ENCODE measurements around the gene USP10.

Gene USP10

GRCh38 chr16:84825896-84826557 lies 126.2 kb downstream of the USP10 start:
- no peak for TF ChIP-seq CTCF (conservative IDR thresholded peaks at IDR 0.05; ENCODE audit: low read depth, low read length)
- no peak overlapping the region for H3K4me3 ChIP-seq (ENCODE audit: low read depth, low read length)
- DNase-seq (ENCODE audit: low read depth): no peak

GRCh38 chr16:84826558-84826941 lies 126.8 kb downstream of the USP10 start:
- no peak overlapping the region for H3K4me3 ChIP-seq (ENCODE audit: low read depth, low read length)
- no peak for TF ChIP-seq CTCF (conservative IDR thresholded peaks at IDR 0.05; ENCODE audit: low read depth, low read length)

GRCh38 chr16:84827131-84827574 lies 127.4 kb downstream of the USP10 start:
- TF ChIP-seq CTCF (conservative IDR thresholded peaks at IDR 0.05; ENCODE audit: low read depth, low read length): no peak
- peak; percentile 45 for DNase-seq (ENCODE audit: low read depth)
- H3K4me3 ChIP-seq (ENCODE audit: low read depth, low read length): no peak overlapping the region

More at GRCh38 chr16:84826558-84826941, 126.8 kb downstream of the USP10 start:
- DNase-seq (ENCODE audit: low read depth): peak; percentile 57

- TF ChIP-seq CTCF (conservative IDR thresholded peaks at IDR 0.05; ENCODE audit: low read depth, low read length): no peak
- DNase-seq (ENCODE audit: low read depth): no peak
- no peak overlapping the region for H3K4me3 ChIP-seq (ENCODE audit: low read depth, low read length)
Observed at GRCh38 chr16:84827897-84828296, 128.1 kb downstream of the USP10 start.

- no peak for DNase-seq (ENCODE audit: low read depth)
- no peak overlapping the region for H3K4me3 ChIP-seq (ENCODE audit: low read depth, low read length)
- no peak for TF ChIP-seq CTCF (conservative IDR thresholded peaks at IDR 0.05; ENCODE audit: low read depth, low read length)
Observed at GRCh38 chr16:84828322-84828721, 128.5 kb downstream of the USP10 start.

All from choroid plexus epithelial cell (primary cell).